Cerebellar nuclear complex (tissue), 1 donor: Measurements from ENCODE around the gene SOS2.

Source experiments
- DNase-seq, 2 experiments: peaks; one replicate each; lab custom pipeline; 2025; lab: John Stamatoyannopoulos, UW

The SOS2 gene

GRCh38 chr14:50116181-50116956, 115.0 kb downstream of the SOS2 start, which contains the start of gene VCPKMT:
TSS of gene VCPKMT (minus strand) at chr14:50116572. CDS start at chr14:50116552, 20 bp downstream.
- peak in 1 of 2 experiments; percentile 63 for DNase-seq

- no peak for DNase-seq
Measured at GRCh38 chr14:50113381-50114035, 117.9 kb downstream of the SOS2 start.

- no peak for DNase-seq
Measured at GRCh38 chr14:50110323-50111037, 120.9 kb downstream of the SOS2 start.

- DNase-seq, result no peak
Measured at GRCh38 chr14:50109342-50109741, 122.0 kb downstream of the SOS2 start.

- DNase-seq, result no peak
Measured at GRCh38 chr14:50107850-50108249, 123.5 kb downstream of the SOS2 start.

GRCh38 chr14:50106178-50106577, 125.2 kb downstream of the SOS2 start:
- DNase-seq, result no peak

- no peak for DNase-seq
Measured at GRCh38 chr14:50103558-50103957, 127.8 kb downstream of the SOS2 start.

GRCh38 chr14:50101417-50101816, 130.0 kb downstream of the SOS2 start:
- no peak for DNase-seq

GRCh38 chr14:50100805-50101204, 130.6 kb downstream of the SOS2 start:
- no peak for DNase-seq

- DNase-seq, result no peak
Measured at GRCh38 chr14:50099335-50099734, 132.0 kb downstream of the SOS2 start.

- no peak for DNase-seq
Measured at GRCh38 chr14:50095895-50096294, 135.5 kb downstream of the SOS2 start.

- DNase-seq, result no peak
Measured at GRCh38 chr14:50094056-50094755, 137.2 kb downstream of the SOS2 start.

- DNase-seq, result no peak
Measured at GRCh38 chr14:50093496-50093895, 137.9 kb downstream of the SOS2 start.

- DNase-seq, result no peak
Measured at GRCh38 chr14:50092006-50092555, 139.3 kb downstream of the SOS2 start.

GRCh38 chr14:50091240-50091913, 140.0 kb downstream of the SOS2 start:
- no peak for DNase-seq

- no peak for DNase-seq
Measured at GRCh38 chr14:50089208-50089607, 142.2 kb downstream of the SOS2 start.

GRCh38 chr14:50088731-50089130, 142.6 kb downstream of the SOS2 start:
- no peak for DNase-seq

- no peak for DNase-seq
Measured at GRCh38 chr14:50088117-50088515, 143.3 kb downstream of the SOS2 start.

- DNase-seq, result no peak
Measured at GRCh38 chr14:50087341-50088116, 143.8 kb downstream of the SOS2 start.

GRCh38 chr14:50086321-50086711, 145.1 kb downstream of the SOS2 start:
- no peak for DNase-seq
